GM23248 (cell line): Measurements from ENCODE around the gene HRH4.

Source experiments
- EZH2 ChIP-seq: fragments of 200-600 bp; sonication (generic); IDR thresholded peaks from 2 replicates; pipeline ENCODE4 v1.6.1; 2018; ENCODE audit warnings: antibody characterized with exemption, mild to moderate bottlenecking; ENCODE audit not compliant: insufficient read depth, poor library complexity, severe bottlenecking
- EZH2phosphoT487 ChIP-seq: fragments of 200-600 bp; sonication (generic); IDR thresholded peaks from 2 replicates; pipeline ENCODE4 v1.6.1; 2018; ENCODE audit warnings: antibody characterized with exemption, moderate library complexity, mild to moderate bottlenecking, low read depth; ENCODE audit not compliant: insufficient read depth

GRCh38 chr18:24504401-24504800, 44.0 kb downstream of the HRH4 start:
- no peak for TF ChIP-seq EZH2
- TF ChIP-seq EZH2phosphoT487: no peak
